Breast epithelium (tissue), 4 donors: ENCODE data around the gene POLDIP2. TPM values are rescaled to one million over a fixed set of nuclear protein-coding genes. Genes with fewer than 3 reads are reported as not detected.

Source experiments
- DNase-seq, 2 donors: peaks; one replicate each; pipeline ENCODE4 v3.0.0-alpha.2; 2019; ENCODE audit warnings: low spot score in 2 of 2
- H3K27ac ChIP-seq, 2 donors: fragments of 200-600 bp; sonication (generic) in 1 of 2; one replicate each; pipeline ENCODE4 v1.5.1; 2016 to 2019; ENCODE audit warnings: mild to moderate bottlenecking in 1 of 2
- H3K27me3 ChIP-seq, 2 donors: fragments of 200-600 bp; sonication (generic) in 1 of 2; one replicate each; pipeline versions ENCODE4 v1.5.1 to v1.6.0; 2017 to 2019; ENCODE audit warnings: control low read depth in 1 of 2, mild to moderate bottlenecking in 1 of 2
- H3K36me3 ChIP-seq: fragments of 200-600 bp; one replicate; pipeline ENCODE4 v1.5.1; 2019
- H3K4me1 ChIP-seq, 2 donors: fragments of 200-600 bp; sonication (generic); one replicate each; pipeline ENCODE4 v1.5.1; 2016 to 2019; ENCODE audit warnings: control low read depth in 1 of 2
- H3K4me3 ChIP-seq, 3 donors: fragments of 200-600 bp; sonication (generic); 1 replicate in 2 of 3; 2 replicates in 1 of 3; pipeline ENCODE4 v1.5.1; 2016 to 2019; ENCODE audit warnings: mild to moderate bottlenecking in 3 of 3, moderate library complexity in 2 of 3
- H3K9me3 ChIP-seq, 2 donors: fragments of 200-600 bp; sonication (generic) in 1 of 2; one replicate each; pipeline ENCODE4 v1.5.1; 2016 to 2019; ENCODE audit warnings: control low read depth in 1 of 2
- CTCF ChIP-seq, 3 donors: fragments of 450-650 bp; IDR thresholded peaks; one replicate each; pipeline ENCODE4 v1.5.1; 2016 to 2017; ENCODE audit warnings: antibody characterized with exemption in 3 of 3, mild to moderate bottlenecking in 3 of 3, moderate library complexity in 3 of 3
- POLR2A ChIP-seq: fragments of 450-650 bp; IDR thresholded peaks from one replicate; pipeline ENCODE4 v1.6.1; 2016; ENCODE audit warnings: antibody characterized with exemption, mild to moderate bottlenecking, moderate library complexity
- POLR2AphosphoS5 ChIP-seq, 3 donors: sonication (generic); formaldehyde crosslinking; IDR thresholded peaks; one replicate each; pipeline ENCODE4 v1.6.1; 2017; ENCODE audit warnings: antibody characterized with exemption in 3 of 3
- intact Hi-C: fragments of 100-400 bp; cut with DNase I; formaldehyde crosslinking; loops from one replicate; pipeline ENCODE4 v1.15.1; 2023; ENCODE audit warnings: low total_unique reads
- total RNA-seq, 3 donors: library from RNA; depleted of rRNA; stranded (reverse); fragments of >200 nt; gene quantifications; one replicate each; pipeline ENCODE4 v1.1.0, GENCODE V29; 2016

The POLDIP2 gene
- total RNA-seq, 3 donors from 2014 or later = 64.5 to 85.0 (median 69.8) TPM

- Histone ChIP-seq H3K4me1 (no peaks in the 10 kb centered on the region), H3K9me3 (no peaks in the 10 kb centered on the region), H3K4me3 (no peak overlapping the region), H3K27ac (no peak overlapping the region), H3K36me3 (peaks cover 6% of the 10 kb centered on the region), H3K27me3 (no peaks in the 10 kb centered on the region)
- intact Hi-C loops = no loop called here
- DNase-seq = no peak
- TF ChIP-seq CTCF (IDR thresholded peaks at IDR 0.05) = no peak
- no peak for TF ChIP-seq POLR2AphosphoS5 (IDR thresholded peaks at IDR 0.05)
- no peak for TF ChIP-seq POLR2A
Measured at GRCh38 chr17:28363776-28364650, 6.7 kb upstream of the POLDIP2 start.

- DNase-seq = no peak
- Histone ChIP-seq H3K4me1 (peaks cover 0 to 6% of the 10 kb centered on the region in 2 donors), H3K9me3 (no peaks in the 10 kb centered on the region), H3K36me3 (peaks cover 6% of the 10 kb centered on the region), H3K4me3 (no peak overlapping the region), H3K27ac (no peak overlapping the region), H3K27me3 (no peaks in the 10 kb centered on the region)
- intact Hi-C loops = no loop called here
- TF ChIP-seq CTCF (IDR thresholded peaks at IDR 0.05) = no peak
- no peak for TF ChIP-seq POLR2AphosphoS5 (IDR thresholded peaks at IDR 0.05)
- TF ChIP-seq POLR2A = no peak
Measured at GRCh38 chr17:28363186-28363585, 5.9 kb upstream of the POLDIP2 start.

GRCh38 chr17:28357901-28358197 is 522 bp upstream of the POLDIP2 start:
- intact Hi-C loops = no loop called here
- no peak for TF ChIP-seq POLR2AphosphoS5 (IDR thresholded peaks at IDR 0.05)
- TF ChIP-seq CTCF (IDR thresholded peaks at IDR 0.05) = no peak
- TF ChIP-seq POLR2A = no peak
- Histone ChIP-seq H3K4me3 (peak overlapping the region; percentile 87 to 100 (median 93)), H3K4me1 (peaks cover 0 to 19% of the 10 kb centered on the region in 2 donors), H3K9me3 (no peaks in the 10 kb centered on the region), H3K36me3 (peaks cover 6% of the 10 kb centered on the region), H3K27me3 (no peaks in the 10 kb centered on the region), H3K27ac (peak overlapping the region; percentile 90 to 91)
- DNase-seq = no peak

- H3K36me3 ChIP-seq = no peaks in the 10 kb centered on the region
- TF ChIP-seq CTCF (IDR thresholded peaks at IDR 0.05) (no peak), POLR2A (no peak), POLR2AphosphoS5 (IDR thresholded peaks at IDR 0.05) (no peak)
- H3K4me1 ChIP-seq = peaks cover 3 to 17% of the 10 kb centered on the region in 2 donors
- DNase-seq = no peak
- H3K27me3 ChIP-seq = no peaks in the 10 kb centered on the region
- intact Hi-C loops = no loop called here
- no peak overlapping the region for H3K4me3 ChIP-seq
- H3K27ac ChIP-seq = no peak overlapping the region
- no peaks in the 10 kb centered on the region for H3K9me3 ChIP-seq
Measured at GRCh38 chr17:28350271-28350670, 7.1 kb downstream of the POLDIP2 start.

- Histone ChIP-seq H3K9me3 (no peaks in the 10 kb centered on the region), H3K36me3 (peaks cover 6% of the 10 kb centered on the region), H3K4me1 (peaks cover 3 to 17% of the 10 kb centered on the region in 2 donors), H3K27ac (no peak overlapping the region), H3K4me3 (no peak overlapping the region), H3K27me3 (no peaks in the 10 kb centered on the region)
- DNase-seq = no peak
- intact Hi-C loops = no loop called here
- no peak for TF ChIP-seq CTCF (IDR thresholded peaks at IDR 0.05)
- TF ChIP-seq POLR2AphosphoS5 (IDR thresholded peaks at IDR 0.05) = no peak
- TF ChIP-seq POLR2A = no peak
Measured at GRCh38 chr17:28348979-28349378, 8.3 kb downstream of the POLDIP2 start.
